Astrocyte of the hippocampus (primary cell): Measurements from ENCODE around the gene TMEM170A.
"Not testable (repeated sequence)": the region's sequence is repeated elsewhere in the genome, so short reads cannot be mapped to it uniquely, and the experiment has no call there.

Experiments used
- DNase-seq: peaks from one replicate; pipeline ENCODE4 v3.0.0; 2011; ENCODE audit warnings: low read depth, low spot score

Gene TMEM170A

DNA sequence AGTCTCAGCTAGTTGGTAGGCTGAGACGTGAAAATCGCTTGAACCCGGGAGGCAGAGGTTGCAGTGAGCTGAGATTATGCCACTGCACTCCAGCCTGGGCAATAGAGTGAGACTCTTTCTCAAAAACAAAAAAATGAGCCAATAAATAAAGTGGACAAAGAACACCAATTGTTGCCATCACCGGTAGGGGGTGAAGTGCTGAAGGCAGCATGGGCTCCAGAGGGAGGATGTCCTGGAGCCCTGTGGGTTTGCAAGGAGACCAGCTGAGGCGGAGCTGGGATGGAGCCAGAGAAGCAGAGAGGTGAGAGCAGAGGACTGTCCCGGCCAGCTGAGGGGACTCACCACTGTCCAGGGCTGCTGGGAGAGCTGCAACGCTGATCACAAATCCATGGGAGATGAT is 17.0 kb upstream of the TMEM170A start:
- no peak for DNase-seq

DNA sequence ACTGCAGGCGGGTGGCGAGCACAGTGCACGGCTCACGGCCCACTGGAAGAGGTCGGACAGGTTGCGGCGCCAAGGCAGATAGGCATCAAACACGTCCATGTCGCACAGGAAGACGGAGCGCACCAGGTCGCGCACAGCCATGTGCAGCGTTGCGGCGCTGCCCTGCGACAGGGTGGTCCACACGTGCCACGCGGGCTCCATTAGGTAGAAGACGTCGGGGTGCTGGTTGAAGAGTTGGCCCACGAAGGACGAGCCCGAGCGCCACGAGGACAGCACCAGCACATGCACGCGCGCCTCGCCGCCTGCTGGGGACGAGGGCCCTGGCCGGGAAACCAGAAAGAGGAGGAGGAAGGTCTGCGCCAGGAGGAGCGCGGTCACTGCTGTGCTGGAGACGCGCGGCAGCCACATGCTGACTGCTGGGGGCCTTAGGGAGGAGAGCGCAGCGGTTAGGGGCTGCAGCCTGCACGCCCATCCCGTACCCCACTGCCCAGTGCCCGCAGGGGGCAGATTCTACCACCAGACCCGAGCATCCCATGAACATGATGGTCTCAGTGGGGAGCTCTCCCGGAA is 15.0 kb upstream of the TMEM170A start:
- DNase-seq, result no peak

DNA sequence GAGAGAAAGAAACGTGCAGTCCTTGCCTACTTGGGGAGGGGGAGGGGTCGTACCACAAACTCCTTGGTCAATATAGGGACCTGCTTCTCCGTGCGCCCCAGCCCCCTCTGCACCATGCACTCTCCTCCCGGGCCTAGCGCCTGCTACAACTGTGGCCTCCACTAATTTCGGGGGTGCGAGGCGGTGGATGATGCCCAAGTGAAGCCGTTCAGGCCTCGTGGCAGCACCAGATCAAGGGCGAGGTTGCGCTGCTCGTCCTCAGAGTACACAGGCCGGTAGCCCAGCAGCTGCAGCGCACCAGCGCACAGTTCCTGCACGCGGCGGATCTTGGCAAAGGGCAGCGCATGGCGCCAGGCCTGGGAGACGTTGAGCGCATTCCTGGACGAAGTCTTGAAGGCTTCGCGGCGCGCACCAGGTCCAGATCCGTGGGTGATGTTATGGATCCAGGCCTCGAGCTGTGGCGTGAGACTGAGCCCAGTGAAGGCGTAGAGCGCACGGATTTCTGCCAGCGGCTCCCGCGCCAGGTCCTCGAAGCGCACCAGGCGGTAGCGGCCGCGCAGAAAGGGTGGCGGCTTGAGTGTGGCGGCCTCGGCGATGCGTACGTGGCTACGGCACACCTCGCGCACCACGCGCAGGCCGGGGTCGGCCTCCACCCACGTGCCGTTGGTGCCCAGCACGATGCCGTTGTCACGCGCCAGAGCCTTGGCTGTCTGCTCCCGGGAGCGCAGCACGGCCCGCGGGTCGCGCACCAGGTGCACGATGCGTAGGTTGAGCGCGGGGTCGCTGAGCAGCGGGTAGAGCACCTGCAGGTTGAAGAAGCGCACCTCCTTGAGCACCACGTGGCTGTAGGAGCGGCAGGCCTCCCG is 14.2 kb upstream of the TMEM170A start:
- DNase-seq, result no peak

DNA sequence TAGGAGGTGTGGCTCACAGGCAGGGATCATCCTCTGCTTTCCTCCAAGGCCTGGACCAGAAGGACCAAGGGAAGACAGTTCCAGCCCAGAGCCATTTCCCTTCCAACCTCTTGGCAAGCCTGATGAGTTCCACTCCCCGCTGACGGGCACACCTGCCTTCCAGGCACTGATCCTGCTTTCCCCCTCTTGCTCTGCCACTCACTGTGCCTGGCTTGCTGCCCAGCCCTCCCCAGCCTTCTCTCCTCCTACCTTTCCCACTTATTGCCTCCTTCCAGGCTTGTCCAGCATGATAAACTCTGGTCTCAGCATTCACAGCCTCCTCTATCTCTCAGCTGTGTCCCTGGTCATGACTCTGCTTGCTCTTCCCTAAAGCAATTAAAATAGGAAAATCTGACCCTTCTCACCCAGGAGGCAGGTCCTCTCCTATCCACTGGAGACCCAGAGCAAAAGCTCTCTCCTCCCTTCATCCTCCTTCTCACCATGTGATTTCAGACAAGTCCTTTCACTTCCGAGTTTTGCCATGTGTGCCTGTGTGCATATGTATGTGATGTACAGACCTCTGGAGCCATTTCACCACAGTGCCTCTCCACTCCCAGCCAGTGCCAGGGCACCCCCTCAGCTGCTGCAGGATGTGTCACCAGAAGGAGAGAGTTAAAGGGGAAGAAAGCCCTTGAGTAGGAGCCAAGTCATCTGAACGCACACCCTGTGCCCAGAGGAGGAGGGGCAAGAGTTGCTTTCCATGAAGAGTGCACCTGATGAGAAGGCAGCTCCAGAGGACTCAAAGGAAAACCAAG is 13.4 kb upstream of the TMEM170A start:
- DNase-seq, result no peak

DNA sequence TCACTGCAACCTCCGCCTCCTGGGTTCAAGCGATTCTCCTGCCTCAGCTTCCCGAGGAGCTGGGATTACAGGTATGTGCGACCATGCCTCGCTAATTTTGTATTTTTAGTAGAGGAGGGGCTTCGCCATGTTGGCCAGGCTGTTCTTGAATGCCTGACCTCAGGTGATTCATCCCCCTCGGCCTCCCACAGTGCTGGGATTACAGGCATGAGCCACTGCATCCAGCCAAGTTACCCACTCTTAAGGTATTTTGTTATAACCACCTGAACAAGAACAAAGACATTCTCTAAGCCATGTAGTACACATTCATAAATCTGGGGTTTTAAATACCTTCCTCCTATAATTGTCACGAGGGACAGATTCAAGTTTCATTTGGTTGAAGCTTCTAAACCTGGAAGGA is 12.3 kb upstream of the TMEM170A start:
- peak; percentile 65 for DNase-seq

DNA sequence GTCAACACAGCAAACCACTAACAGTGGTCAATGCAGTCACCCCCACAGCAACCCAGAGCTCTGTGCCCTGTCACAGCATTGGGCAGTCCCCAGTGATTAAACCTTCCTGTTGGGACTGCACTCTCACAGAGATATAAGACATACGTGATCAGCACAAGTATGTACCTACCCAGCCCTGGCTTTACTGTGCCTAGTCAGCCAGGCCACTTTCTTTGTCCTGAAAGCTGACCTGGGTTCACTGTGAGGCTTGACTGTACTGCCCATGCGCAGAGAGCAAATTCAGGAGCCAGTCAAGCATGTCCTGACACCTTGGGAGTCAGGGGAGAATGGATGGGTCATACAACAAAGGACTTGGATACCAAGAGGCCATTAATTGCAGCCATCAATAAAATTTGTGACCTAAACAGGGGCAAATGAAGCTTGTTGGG is 10.9 kb upstream of the TMEM170A start:
- DNase-seq, result no peak

DNA sequence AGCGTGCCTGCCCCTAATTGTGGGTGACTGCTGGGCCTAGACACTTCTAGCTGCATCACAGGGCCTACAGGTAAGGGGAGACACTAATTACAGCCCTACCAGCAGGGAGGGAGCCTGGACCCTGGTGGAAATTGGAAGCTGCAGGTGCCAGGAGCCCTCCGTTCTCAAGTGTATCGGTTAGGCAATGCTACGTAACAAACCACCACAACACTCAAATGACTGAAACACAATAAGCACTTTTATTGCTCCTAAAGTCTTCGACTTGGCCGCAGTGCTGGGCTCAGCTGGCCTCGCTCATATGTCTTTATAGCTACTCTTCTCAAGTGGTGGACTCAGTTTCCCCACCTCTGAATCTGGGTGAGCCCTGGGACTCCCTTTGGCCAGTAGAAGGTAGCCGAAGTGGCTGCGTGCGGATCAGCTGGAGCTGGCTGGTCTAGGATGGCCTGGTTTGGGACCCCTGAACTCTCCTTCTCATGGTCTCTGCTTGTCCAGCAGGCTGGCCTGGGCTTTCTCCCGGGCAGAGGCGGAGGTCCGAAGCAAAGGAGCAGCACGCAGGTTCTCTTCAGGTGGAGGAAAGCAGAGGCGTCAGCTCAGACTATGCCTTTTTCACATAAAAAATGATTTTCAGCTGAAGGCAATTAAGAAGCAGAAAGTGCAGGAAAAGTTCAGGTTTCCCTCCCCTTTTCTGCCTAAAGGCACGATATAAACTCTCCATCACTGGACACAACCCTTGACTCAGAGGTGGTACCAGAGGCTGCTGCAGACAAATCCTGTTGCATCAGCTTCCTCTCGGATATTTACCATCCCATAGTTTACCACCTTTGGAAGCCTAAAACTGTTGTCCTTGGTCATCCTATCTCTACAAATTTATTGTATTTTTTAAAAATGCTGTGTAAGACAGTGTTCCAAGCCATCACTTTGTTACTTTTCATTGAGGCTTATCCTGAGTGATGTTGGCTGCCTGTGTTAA is 8.7 kb upstream of the TMEM170A start:
- DNase-seq, result no peak

DNA sequence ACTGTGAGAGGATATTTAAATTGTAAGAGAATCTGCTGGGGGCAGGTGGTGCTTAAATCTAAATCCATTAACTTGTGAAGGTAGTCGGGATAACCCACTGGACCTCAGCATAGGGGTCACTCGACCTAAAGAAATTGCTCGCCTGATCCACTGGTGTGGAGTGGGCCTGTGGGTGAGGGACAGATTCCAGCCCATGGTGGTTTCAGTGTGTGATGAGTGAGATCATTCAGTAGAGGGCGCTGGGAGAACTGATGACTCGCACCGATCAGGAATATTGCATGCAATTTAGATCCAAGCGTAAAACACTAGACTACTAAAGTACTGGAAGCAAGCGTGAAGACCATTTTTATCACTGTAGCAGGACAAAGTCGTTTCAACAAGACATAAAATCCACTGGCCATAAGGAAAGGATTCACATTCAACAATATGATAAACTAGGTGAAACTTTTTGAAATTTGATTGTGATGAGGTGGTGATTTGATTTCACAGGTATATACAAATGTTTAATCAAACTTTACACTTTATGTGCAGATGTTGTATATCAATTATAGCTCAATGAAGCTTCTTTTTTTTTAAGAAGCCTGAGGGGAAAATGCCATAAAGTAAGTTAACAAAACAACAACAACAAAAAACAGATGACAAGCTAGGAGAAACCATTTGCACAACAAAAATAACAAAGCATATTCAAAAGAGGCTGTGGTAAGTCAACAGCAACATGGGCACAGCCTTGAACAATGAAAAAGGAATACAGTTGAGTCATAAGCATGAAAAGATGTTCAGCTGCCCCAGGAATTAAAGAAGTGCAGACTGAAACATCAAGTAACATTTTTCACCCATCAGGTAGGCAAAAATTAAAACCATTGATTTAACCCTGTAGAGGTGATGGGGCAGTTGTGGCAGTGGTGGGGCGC is 7.5 kb upstream of the TMEM170A start:
- DNase-seq, result peak; percentile 80

DNA sequence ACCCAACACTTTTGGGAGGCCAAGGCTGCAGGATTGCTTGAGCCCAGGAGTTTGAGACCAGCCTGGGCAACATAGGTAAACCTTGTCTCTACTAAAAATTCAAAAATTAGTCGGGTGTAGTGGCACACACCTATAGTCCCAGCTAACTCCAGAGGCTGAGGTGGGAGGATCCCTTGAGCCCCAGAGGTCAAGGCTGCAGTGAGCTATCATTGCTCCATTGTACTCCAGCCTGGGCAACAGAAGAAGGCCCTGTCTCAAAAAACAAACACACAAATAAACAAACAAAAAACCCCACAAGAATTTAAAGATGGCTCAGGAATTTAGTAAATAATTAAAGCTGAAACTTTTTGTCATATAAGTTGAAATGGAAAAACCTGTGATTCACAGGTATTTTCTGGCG is 2.3 kb upstream of the TMEM170A start:
- no peak for DNase-seq

DNA sequence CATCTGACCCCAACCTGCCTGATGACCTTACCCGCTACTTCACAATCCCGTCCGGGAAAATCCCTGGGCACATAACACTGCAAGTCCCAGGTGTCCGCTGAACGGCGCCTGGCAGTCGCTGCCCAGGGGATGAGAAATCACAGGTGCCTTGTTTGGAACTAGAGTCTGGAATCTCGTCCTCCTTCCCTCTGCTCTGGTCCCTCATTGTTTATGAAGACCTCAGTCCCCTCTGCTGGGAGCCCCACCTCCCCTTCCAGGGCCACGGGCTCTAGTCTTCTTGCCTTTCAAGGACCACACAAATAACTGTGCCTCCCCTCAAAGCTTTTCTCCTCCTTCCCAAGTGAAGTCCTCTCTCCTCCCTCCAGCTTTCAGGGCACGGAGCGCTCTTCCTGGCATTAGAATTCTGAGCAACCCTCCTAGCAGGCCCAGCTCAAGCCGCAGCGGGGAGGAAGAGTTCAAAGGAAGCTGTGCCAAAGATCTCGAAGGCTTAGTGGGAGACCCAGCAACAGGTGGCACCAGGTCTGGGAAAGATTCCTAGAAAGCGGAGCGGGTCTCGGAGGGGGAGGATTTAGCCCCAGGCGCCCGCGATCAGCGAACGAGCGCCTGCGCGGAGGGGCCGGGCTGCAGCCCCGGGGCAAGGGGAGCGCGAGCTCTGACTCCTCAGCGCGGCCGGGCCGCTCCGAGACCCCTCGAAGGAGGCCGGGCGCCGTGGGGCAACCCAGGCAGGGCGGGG is 934 bp downstream of the TMEM170A start:
- DNase-seq, result peak; percentile 68

DNA sequence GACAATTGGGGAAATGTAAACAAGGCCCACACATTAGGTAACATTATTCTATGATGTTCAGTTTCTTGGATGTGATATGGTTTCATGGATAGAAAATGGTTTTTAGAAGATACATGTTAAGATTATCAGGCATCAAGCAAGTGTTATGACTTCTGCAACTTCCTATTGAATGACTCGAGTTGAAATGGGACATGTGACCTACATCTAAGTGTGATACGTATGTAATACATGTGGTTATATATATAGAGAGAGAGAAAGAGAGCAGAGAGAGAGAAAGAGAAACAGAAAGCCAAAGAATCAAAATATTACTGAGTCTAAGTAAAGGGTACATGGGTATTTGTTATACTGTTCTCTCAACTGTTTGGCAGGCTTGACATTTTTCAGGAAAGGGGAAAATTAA is 1.7 kb downstream of the TMEM170A start:
- DNase-seq, result no peak

DNA sequence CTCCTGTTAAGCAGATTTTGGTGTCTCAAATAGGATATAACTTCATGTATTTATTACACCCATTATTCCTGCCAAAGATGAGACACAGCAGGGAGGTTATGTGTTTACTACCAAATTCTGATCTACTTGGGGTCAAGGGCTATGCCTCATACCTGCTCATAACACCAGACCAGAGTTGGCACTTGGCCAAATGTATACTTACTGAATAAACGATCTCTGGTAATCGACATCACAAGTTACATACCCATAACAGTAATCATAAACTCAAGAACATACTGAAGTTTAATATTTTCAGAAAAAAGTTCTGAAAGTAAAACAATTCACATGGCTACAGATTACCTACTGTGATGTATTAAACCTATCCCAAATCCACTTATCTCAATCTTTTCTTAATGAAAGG is 2.9 kb downstream of the TMEM170A start:
- DNase-seq, result no peak

DNA sequence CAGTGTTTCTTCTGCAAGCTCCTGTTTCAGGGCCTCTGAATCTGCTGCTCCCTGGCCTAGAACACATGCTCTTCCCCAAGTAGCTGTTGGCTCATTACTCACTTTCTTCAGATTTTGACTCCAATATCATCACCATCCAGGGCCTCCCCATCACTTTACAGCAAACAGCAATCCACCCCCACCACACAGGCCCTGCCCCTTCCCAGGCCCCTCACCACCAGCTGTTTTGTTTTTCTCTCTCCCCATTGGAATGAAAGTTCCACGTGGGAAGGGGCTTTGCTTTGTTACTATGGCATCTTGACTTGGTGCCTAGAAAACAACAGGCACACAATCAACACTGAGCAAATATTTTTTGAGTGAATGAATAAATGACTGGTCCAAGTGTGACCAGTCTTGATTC is 4.0 kb downstream of the TMEM170A start:
- DNase-seq, result peak; percentile 62

DNA sequence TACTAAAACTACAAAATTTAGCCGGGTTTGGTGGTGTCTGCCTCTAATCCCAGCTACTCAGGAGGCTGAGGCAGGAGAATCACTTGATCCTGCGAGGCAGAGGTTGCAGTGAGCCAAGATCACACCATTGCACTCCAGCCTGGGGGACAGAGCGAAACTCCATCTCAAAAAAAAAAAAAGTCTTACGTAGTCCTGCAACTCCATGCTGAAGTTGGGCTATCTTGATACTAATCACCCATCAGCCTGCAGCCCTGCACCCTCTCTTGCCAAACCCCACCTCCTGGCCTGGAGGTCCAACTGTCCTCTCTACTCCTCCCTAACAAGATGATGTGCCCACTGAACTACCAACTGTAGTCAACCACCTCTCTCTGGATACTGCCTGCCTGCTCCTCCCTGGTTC is 4.8 kb downstream of the TMEM170A start:
- DNase-seq, result no peak

DNA sequence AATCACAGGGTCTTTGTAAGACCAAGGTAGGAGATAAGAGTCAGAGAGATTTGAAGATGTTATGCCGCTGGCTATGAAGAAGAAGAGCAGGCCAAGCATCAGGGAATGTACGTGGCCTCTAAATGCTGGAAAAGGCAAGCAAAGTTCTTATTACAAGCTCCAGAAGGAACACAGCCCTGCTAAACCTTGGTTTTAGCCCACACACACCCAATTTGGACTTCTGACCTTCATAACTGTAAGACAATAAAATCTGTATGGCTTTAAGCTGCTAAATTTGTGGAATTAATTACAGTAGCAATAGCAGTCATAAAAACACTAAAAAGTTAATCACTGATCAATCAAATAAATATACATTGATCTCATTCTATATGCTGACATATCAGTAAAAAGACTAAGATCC is 6.0 kb downstream of the TMEM170A start:
- no peak for DNase-seq

DNA sequence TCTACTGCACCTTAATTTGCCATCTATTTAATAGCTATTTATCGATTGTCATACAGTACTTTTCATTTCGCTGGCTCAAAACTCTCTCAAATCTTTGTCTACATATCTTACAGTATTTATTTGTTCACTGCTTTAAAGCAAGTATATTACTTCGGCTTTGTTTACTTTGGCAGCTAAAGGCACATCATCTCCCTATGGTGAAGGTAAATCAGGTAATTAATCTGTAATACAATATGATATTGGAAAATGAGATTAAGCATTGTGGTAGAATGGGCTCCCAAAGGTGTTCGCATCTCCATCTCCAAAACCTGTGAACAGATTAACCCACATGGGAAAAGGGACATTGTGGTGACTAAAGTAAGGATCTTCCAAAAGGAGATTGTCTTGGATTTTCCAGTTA is 6.5 kb downstream of the TMEM170A start:
- DNase-seq, result no peak

DNA sequence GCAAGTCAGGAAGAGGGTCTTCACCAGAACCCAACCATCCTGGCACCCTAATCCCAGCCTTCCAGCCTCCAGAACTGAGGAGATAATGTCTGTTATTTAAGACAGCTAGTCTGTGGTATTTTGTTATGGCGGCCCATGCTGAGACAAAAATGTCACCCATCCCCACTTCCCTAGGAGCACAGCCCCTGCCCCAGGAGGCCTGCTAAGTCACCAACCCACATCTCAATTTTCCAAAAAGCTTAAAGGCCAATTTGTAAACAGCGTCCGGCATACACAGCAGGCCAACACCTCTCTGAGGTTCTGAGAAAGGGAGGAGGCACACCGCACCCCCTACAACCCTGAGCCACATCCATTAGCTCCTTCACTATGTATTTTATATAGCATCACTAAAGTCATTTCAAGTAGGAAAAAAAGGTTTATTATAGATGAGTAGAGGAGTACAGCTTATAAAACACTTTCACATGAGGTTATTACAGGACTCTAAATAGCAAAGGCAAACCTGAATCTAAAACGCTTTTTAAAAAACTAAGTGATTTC is 6.9 kb downstream of the TMEM170A start:
- DNase-seq, result no peak

DNA sequence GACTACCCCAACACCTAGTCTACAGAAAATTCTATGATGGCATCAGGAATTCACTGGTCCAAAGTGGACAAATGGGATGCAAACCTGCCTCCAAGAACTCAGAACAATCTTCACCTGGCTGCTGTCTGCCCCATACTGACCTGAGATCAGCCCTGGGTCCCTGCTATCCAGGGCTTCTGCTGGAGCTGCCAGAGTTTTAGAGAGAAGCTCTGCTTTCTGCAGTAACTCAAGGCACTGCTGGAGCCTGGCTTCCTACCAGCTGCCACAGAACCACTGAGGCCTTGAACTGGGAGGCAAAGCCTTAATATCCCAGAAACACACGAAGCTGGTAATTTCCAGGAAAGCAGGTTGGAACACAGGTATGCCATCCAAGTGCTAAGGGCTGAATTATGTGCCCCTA is 7.5 kb downstream of the TMEM170A start:
- no peak for DNase-seq

DNA sequence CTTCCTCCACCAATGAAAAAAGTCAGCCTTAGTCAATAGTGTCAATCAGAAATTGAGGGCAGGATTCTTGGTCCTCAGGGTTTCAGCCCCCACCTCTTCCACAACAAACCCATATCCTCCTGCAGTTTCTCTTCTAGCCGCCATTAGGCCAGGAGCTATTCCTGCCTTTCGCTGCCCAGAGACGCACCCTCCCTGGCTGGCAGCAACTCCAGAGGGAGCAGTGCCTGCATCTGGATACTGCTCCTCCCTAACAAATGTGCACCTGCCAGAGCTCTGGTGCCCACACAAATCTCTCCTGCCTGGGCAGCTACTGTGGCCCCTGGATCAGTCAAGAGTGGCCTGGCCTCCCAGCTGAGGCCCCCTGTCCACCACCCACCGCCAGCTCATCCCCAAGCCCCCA is 8.0 kb downstream of the TMEM170A start:
- not testable (repeated sequence) for DNase-seq
